ENCODE results near the gene ENOSF1. TPM values are rescaled to one million over a fixed set of nuclear protein-coding genes. Genes with fewer than 3 reads are reported as not detected.

The ENOSF1 gene
- total RNA-seq, 4 donors from 2014 or later: 44.5 to 97.3 (median 74.2) TPM

DNA sequence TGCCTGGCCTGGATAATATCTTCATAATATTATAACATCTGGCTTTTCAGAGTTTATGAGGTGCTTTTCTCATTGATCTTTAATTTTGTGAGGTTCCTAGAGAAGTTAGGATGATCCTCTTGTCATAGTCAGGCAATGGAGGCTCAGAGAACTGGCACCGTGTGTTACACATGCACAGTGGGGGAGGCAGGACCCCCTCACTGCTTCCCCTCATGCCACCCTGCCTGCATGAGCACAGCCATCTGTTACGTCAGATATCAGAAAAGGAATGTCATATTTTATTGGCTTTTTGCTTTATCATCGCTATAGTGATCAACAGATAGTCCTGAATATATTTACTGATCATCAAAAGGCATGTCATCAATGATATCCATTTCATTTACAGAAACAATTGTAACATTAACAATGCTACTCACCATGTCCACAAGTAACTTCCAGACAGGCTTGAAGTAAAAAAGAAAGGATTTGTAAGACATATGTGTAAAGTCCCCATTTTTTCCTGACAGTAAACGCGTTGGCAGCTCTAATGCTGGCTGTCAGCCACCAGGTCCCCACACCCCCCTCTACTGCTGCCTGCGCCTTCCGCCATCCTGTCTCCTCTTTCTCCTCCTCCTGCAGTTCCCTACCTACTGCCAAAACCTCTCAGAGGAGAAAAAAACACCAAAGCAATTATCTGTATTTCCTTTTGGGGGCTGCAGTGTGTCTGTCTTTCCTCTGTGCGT lies 18.8 kb downstream of the ENOSF1 start:
- H3K36me3 ChIP-seq: peaks cover 0 to 14% (median 0%) of the 10 kb centered on the region in 4 donors
- no peaks in the 10 kb centered on the region for H3K9me3 ChIP-seq
- no peaks in the 10 kb centered on the region for H3K27me3 ChIP-seq
- peaks cover 0 to 5% (median 0%) of the 10 kb centered on the region in 4 donors for H3K4me1 ChIP-seq
- 68 to 78% methylated on average over 8 of the region's 8 CpGs for WGBS, 2 donors (ENCODE audit: low coverage in 1 of 2)
- in situ Hi-C loops (cut with MboI; ENCODE audit: low pct_ligation_motif_present in 1 of 4, low pct_unique_long_range_greater_than_20kb in 1 of 4, low sequenced_read_pairs in 3 of 4) (no loop called here), intact Hi-C loops (cut with DNase I; ENCODE audit: low total_unique reads) (no loop called here)
- H3K27ac ChIP-seq: no peak overlapping the region
- DNase-seq: no peak
- TF ChIP-seq, protein P1, sequence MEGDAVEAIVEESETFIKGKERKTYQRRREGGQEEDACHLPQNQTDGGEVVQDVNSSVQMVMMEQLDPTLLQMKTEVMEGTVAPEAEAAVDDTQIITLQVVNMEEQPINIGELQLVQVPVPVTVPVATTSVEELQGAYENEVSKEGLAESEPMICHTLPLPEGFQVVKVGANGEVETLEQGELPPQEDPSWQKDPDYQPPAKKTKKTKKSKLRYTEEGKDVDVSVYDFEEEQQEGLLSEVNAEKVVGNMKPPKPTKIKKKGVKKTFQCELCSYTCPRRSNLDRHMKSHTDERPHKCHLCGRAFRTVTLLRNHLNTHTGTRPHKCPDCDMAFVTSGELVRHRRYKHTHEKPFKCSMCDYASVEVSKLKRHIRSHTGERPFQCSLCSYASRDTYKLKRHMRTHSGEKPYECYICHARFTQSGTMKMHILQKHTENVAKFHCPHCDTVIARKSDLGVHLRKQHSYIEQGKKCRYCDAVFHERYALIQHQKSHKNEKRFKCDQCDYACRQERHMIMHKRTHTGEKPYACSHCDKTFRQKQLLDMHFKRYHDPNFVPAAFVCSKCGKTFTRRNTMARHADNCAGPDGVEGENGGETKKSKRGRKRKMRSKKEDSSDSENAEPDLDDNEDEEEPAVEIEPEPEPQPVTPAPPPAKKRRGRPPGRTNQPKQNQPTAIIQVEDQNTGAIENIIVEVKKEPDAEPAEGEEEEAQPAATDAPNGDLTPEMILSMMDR (IDR thresholded peaks at IDR 0.05): no peak
- TF ChIP-seq POLR2AphosphoS5 (IDR thresholded peaks at IDR 0.05) (no peak), EP300 (IDR thresholded peaks at IDR 0.05; ENCODE audit: low read depth) (no peak), POLR2A (IDR thresholded peaks at IDR 0.05) (no peak)
- no peak overlapping the region for H3K4me3 ChIP-seq

DNA sequence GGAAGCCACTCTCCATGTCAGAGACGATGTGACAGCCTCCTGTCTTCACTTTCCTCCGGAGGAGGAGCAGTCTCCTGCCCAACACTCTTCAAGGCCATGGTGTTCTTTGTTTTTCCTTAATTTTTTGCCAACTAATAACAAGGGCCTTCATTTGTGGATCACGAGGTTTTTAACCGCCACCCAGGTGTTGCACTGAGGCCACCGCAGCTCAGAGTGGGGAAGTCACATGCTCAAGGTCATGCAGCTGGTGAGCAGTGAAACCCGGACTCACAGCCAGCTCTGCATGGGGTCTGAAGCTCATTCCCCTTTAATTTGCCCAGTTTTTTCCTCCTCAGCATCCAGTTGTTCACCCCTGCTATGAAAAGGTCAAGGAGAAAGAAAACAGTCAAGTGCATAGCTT lies 19.6 kb downstream of the ENOSF1 start:
- TF ChIP-seq POLR2AphosphoS5 (IDR thresholded peaks at IDR 0.05): no peak
- TF ChIP-seq, protein P1 (IDR thresholded peaks at IDR 0.05): no peak
- Histone ChIP-seq H3K27ac (no peak overlapping the region), H3K9me3 (no peaks in the 10 kb centered on the region), H3K27me3 (no peaks in the 10 kb centered on the region), H3K4me3 (no peak overlapping the region), H3K36me3 (peaks cover 0 to 14% (median 0%) of the 10 kb centered on the region in 4 donors), H3K4me1 (peaks cover 0 to 5% (median 0%) of the 10 kb centered on the region in 4 donors)
- WGBS, 2 donors (ENCODE audit: low coverage in 1 of 2): 82 to 90% methylated on average over 4 to 6 of the region's 6 CpGs
- in situ Hi-C loops (cut with MboI; ENCODE audit: low pct_ligation_motif_present in 1 of 4, low pct_unique_long_range_greater_than_20kb in 1 of 4, low sequenced_read_pairs in 3 of 4) (no loop called here), intact Hi-C loops (cut with DNase I; ENCODE audit: low total_unique reads) (no loop called here)
- DNase-seq: no peak

DNA sequence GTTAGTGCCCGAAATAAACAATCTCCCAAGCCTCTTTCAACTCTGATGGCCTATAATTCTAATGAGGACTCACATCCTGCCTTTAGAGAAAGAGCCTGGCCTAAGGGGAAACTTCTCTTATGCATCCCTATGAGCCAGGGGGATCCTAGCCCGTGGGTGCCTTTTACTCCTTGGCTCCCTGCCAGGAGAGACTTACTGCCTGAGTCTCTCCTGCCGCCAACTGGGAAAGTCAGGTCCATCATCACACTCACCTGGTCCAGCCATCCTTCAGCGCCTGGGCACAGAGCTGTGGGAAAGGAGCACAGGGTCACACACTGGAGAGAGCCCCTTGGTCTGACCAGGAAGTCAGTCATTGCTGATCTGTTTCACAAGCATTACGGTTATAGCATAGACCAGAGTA lies 24.1 kb downstream of the ENOSF1 start:
- in situ Hi-C loops (cut with MboI; ENCODE audit: low pct_ligation_motif_present in 1 of 4, low pct_unique_long_range_greater_than_20kb in 1 of 4, low sequenced_read_pairs in 3 of 4) (no loop called here), intact Hi-C loops (cut with DNase I; ENCODE audit: low total_unique reads) (no loop called here)
- Histone ChIP-seq H3K9me3 (no peaks in the 10 kb centered on the region), H3K36me3 (peaks cover 0 to 15% (median 0%) of the 10 kb centered on the region in 4 donors), H3K4me3 (no peak overlapping the region), H3K4me1 (no peaks in the 10 kb centered on the region), H3K27ac (no peak overlapping the region), H3K27me3 (no peaks in the 10 kb centered on the region)
- WGBS, 2 donors (ENCODE audit: low coverage in 1 of 2): 87 to 89% methylated on average over 3 to 5 of the region's 5 CpGs
- no peak for DNase-seq
- TF ChIP-seq POLR2A (IDR thresholded peaks at IDR 0.05) (no peak), POLR2AphosphoS5 (IDR thresholded peaks at IDR 0.05) (no peak), EP300 (IDR thresholded peaks at IDR 0.05; ENCODE audit: low read depth) (no peak)
- TF ChIP-seq, protein P1 (IDR thresholded peaks at IDR 0.05): no peak

DNA sequence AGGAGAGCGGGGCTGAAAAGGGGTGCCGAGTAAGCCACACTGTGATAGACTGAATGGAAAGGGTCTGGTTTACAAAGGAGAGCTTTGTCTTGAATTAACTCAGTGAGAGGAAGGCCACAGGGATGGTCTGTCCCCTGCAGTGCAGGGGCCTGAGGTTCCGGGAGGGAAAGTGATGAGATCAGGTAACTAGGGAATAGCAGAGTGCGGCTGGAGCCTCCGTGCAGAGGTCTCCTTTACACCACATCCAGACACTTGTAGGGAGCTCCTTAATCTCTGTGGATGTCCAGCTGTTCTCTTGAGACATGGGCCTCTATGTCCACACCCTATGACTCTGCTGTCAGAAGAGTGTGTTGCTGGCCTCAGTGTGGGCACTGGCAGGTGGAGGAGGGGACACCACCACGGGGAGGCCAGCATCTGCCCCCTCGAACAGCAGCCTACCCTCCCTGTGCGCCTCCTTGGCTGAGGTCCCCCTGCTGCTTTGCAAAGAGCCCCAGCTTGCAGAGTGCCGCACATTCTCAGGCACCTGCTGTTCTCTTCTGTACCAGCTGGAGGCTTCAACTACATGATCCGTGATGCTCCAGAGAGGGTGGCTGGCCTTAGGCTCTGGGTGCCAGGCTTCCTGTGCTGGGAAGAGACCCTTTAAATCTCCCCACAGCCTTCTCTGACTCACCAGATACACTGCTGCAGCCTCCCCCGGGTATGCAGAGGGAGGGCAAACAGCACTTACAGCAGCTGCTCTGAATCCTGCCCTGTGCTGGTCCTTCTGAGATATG lies 25.9 kb downstream of the ENOSF1 start:
- no peak for DNase-seq
- Histone ChIP-seq H3K4me1 (no peaks in the 10 kb centered on the region), H3K27ac (no peak overlapping the region), H3K36me3 (peaks cover 0 to 14% (median 0%) of the 10 kb centered on the region in 4 donors), H3K9me3 (no peaks in the 10 kb centered on the region), H3K27me3 (no peaks in the 10 kb centered on the region), H3K4me3 (no peak overlapping the region)
- TF ChIP-seq POLR2AphosphoS5 (IDR thresholded peaks at IDR 0.05) (no peak), POLR2A (IDR thresholded peaks at IDR 0.05) (no peak), EP300 (IDR thresholded peaks at IDR 0.05; ENCODE audit: low read depth) (no peak)
- TF ChIP-seq, protein P1 (IDR thresholded peaks at IDR 0.05): no peak
- WGBS, 2 donors (ENCODE audit: low coverage in 1 of 2): 83 to 90% methylated on average over 2 to 11 of the region's 11 CpGs
- intact Hi-C loops (cut with DNase I; ENCODE audit: low total_unique reads) (no loop called here), in situ Hi-C loops (cut with MboI; ENCODE audit: low pct_ligation_motif_present in 1 of 4, low pct_unique_long_range_greater_than_20kb in 1 of 4, low sequenced_read_pairs in 3 of 4) (no loop called here)

Measured in transverse colon (tissue), 4 donors.